HEK293T (cell line): ENCODE measurements around the gene LCN15.
A peak's percentile ranks its signal among the peaks of the same experiment; 100 is the strongest.

Experiments
- CTCF ChIA-PET: fragments of 350-600 bp; formaldehyde crosslinking; extraction: SDS; loops from one replicate; lab custom pipeline; 2021; ENCODE audit warnings: antibody characterized with exemption, inconsistent platforms; lab: Yijun Ruan, JAX
- POLR2A ChIA-PET: fragments of 350-600 bp; formaldehyde crosslinking; extraction: SDS; loops from one replicate; lab custom pipeline; 2020; ENCODE audit warnings: antibody characterized with exemption, inconsistent platforms; lab: Yijun Ruan, JAX
- DNase-seq: peaks from one replicate; pipeline ENCODE4 v3.0.0; 2012; ENCODE audit warnings: mixed read lengths; ENCODE audit errors: extremely low spot score
- ARNT ChIP-seq: fragments of 450-650 bp; IDR thresholded peaks from 2 replicates; pipeline ENCODE4 v1.6.1; 2017; ENCODE audit warnings: mild to moderate bottlenecking
- BHLHE40 ChIP-seq: fragments of 450-650 bp; IDR thresholded peaks from 2 replicates; pipeline ENCODE4 v1.6.1; 2016; ENCODE audit warnings: mild to moderate bottlenecking, moderate library complexity, borderline replicate concordance
- CTBP1 ChIP-seq: fragments of 450-650 bp; IDR thresholded peaks from 2 replicates; pipeline ENCODE4 v1.6.1; 2016; ENCODE audit warnings: borderline replicate concordance
- ELF4 ChIP-seq: fragments of 450-650 bp; IDR thresholded peaks from 2 replicates; pipeline ENCODE4 v1.6.1; 2017; ENCODE audit warnings: antibody characterized with exemption
- FOXA1 ChIP-seq: fragments of 450-650 bp; IDR thresholded peaks from 2 replicates; pipeline ENCODE4 v1.6.1; 2016; ENCODE audit warnings: mild to moderate bottlenecking
- FOXK2 ChIP-seq: fragments of 450-650 bp; IDR thresholded peaks from 2 replicates; pipeline ENCODE4 v1.6.1; 2016; ENCODE audit warnings: mild to moderate bottlenecking
- FOXM1 ChIP-seq: fragments of 450-650 bp; IDR thresholded peaks from 2 replicates; pipeline ENCODE4 v1.6.1; 2017; ENCODE audit warnings: mild to moderate bottlenecking, borderline replicate concordance
- HDGF ChIP-seq: fragments of 450-650 bp; IDR thresholded peaks from 2 replicates; pipeline ENCODE4 v1.6.1; 2017; ENCODE audit warnings: antibody characterized with exemption, borderline replicate concordance
- L3MBTL2 ChIP-seq: fragments of 450-650 bp; conservative IDR thresholded peaks from 2 replicates; pipeline ENCODE4 v1.6.1; 2016; ENCODE audit warnings: mild to moderate bottlenecking
- LEF1 ChIP-seq: fragments of 450-650 bp; IDR thresholded peaks from 2 replicates; pipeline ENCODE4 v1.6.1; 2017; ENCODE audit warnings: mild to moderate bottlenecking, borderline replicate concordance
- NFRKB ChIP-seq: fragments of 450-650 bp; IDR thresholded peaks from 2 replicates; pipeline ENCODE4 v1.6.1; 2016; ENCODE audit warnings: mild to moderate bottlenecking, moderate library complexity
- PKNOX1 ChIP-seq: fragments of 450-650 bp; IDR thresholded peaks from 2 replicates; pipeline ENCODE4 v1.6.1; 2016
- SP1 ChIP-seq: fragments of 450-650 bp; IDR thresholded peaks from 2 replicates; pipeline ENCODE4 v1.6.1; 2017
- SUZ12 ChIP-seq: fragments of 450-650 bp; IDR thresholded peaks from 2 replicates; pipeline ENCODE4 v1.6.1; 2016; ENCODE audit warnings: mild to moderate bottlenecking
- TARDBP ChIP-seq: fragments of 450-650 bp; IDR thresholded peaks from 2 replicates; pipeline ENCODE4 v1.6.1; 2016
- ZNF384 ChIP-seq: fragments of 450-650 bp; IDR thresholded peaks from 2 replicates; pipeline ENCODE4 v1.6.1; 2016

The LCN15 gene

GRCh38 chr9:136725612-136726011 is 38.7 kb downstream of the LCN15 start:
- ChIA-PET CTCF (no interaction called here), POLR2A (no interaction called here)
- DNase-seq = no peak
- TF ChIP-seq BHLHE40 = no peak
- no peak for TF ChIP-seq SUZ12
- TF ChIP-seq L3MBTL2 = no peak
- TF ChIP-seq ELF4 = no peak
- TF ChIP-seq TARDBP = no peak
- no peak for TF ChIP-seq LEF1
- TF ChIP-seq NFRKB = no peak
- no peak for TF ChIP-seq ARNT
- no peak for TF ChIP-seq PKNOX1
- TF ChIP-seq SP1 = no peak
- TF ChIP-seq FOXA1 = no peak
- no peak for TF ChIP-seq ZNF384
- no peak for TF ChIP-seq HDGF

- TF ChIP-seq ARNT (no peak), ZNF384 (no peak), SP1 (no peak), SUZ12 (no peak), FOXM1 (no peak)
- ChIA-PET CTCF (no interaction called here), POLR2A (no interaction called here)
- no peak for DNase-seq
Observed at GRCh38 chr9:136724772-136725171, 39.5 kb downstream of the LCN15 start.

GRCh38 chr9:136723989-136724388 is 40.3 kb downstream of the LCN15 start:
- CTCF ChIA-PET = no interaction called here
- TF ChIP-seq PKNOX1 (no peak), ELF4 (no peak), NFRKB (no peak), L3MBTL2 (no peak), FOXM1 (no peak), TARDBP (no peak), ZNF384 (no peak), BHLHE40 (no peak), SP1 (no peak), ARNT (no peak), SUZ12 (no peak), CTBP1 (no peak), FOXK2 (no peak), LEF1 (no peak)
- DNase-seq = no peak
- POLR2A ChIA-PET = interaction anchor here (2.5 kb wide), 1 partner anchor 9 kb away, joined by 16 read pairs; no protein-coding TSS in a partner anchor

- no peak for DNase-seq
- TF ChIP-seq HDGF (0 out of 2 replicates have a peak, but pooled peaks have one; percentile 28), SUZ12 (no peak)
- POLR2A ChIA-PET = interaction anchor here (1.1 to 2.5 kb wide), 2 partner anchors 9 to 83 kb away, joined by 3 to 16 read pairs; no protein-coding TSS in a partner anchor
- CTCF ChIA-PET = no interaction called here
Observed at GRCh38 chr9:136723362-136723976, 40.8 kb downstream of the LCN15 start.

- TF ChIP-seq NFRKB = no peak
- no peak for TF ChIP-seq PKNOX1
- no peak for TF ChIP-seq LEF1
- no peak for TF ChIP-seq FOXK2
- no peak for TF ChIP-seq SUZ12
- TF ChIP-seq SP1 = no peak
- no peak for TF ChIP-seq HDGF
- no peak for TF ChIP-seq ZNF384
- no peak for TF ChIP-seq CTBP1
- no peak for TF ChIP-seq ARNT
- TF ChIP-seq L3MBTL2 = no peak
- ChIA-PET CTCF (no interaction called here), POLR2A (interaction anchor here (1.1 to 2.5 kb wide), 2 partner anchors 8 to 84 kb away, joined by 3 to 16 read pairs; no protein-coding TSS in a partner anchor)
- DNase-seq = no peak
Observed at GRCh38 chr9:136722969-136723356, 41.4 kb downstream of the LCN15 start.

- TF ChIP-seq CTBP1 (no peak), FOXA1 (no peak), FOXK2 (no peak), LEF1 (no peak), ELF4 (no peak), NFRKB (no peak), SUZ12 (no peak), TARDBP (no peak), BHLHE40 (no peak), ARNT (no peak), SP1 (no peak)
- ChIA-PET CTCF (no interaction called here), POLR2A (interaction anchor here (1.1 to 2.5 kb wide), 2 partner anchors 8 to 85 kb away, joined by 3 to 16 read pairs; no protein-coding TSS in a partner anchor)
- DNase-seq = no peak
Observed at GRCh38 chr9:136722093-136722968, 42.0 kb downstream of the LCN15 start.
